ENCODE data around the gene ZNRF2. TPM values are rescaled to one million over a fixed set of nuclear protein-coding genes. Genes with fewer than 3 reads are reported as not detected.

The ZNRF2 gene
- total RNA-seq, 4 donors from 2014 or later: 31.4 to 42.5 (median 39.2) TPM

DNA sequence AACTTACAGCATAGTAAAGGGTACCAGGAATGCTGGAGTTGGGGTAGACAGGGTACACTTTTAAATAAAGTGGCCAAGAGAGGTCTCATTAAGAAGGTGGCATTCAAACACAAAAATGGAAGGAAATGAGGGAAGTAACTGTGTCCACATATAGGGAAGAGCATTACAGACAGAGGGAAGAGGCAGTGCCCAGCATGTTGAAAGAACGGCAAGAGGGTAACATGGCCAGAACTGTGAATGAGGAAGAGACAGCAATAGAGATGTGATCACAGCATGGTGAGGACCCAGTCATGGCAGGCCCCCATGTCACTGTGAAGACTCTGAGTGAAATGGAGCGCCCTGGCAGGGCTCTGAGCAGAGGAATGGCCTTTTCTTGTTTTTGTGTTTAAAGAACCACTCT, 35.1 kb upstream of the ZNRF2 start:
- WGBS, 2 donors: 79 to 95% methylated on average over 2 of the region's 2 CpGs
- TF ChIP-seq, protein P1, sequence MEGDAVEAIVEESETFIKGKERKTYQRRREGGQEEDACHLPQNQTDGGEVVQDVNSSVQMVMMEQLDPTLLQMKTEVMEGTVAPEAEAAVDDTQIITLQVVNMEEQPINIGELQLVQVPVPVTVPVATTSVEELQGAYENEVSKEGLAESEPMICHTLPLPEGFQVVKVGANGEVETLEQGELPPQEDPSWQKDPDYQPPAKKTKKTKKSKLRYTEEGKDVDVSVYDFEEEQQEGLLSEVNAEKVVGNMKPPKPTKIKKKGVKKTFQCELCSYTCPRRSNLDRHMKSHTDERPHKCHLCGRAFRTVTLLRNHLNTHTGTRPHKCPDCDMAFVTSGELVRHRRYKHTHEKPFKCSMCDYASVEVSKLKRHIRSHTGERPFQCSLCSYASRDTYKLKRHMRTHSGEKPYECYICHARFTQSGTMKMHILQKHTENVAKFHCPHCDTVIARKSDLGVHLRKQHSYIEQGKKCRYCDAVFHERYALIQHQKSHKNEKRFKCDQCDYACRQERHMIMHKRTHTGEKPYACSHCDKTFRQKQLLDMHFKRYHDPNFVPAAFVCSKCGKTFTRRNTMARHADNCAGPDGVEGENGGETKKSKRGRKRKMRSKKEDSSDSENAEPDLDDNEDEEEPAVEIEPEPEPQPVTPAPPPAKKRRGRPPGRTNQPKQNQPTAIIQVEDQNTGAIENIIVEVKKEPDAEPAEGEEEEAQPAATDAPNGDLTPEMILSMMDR (IDR thresholded peaks at IDR 0.05): no peak
- peak in 1 of 2 donors; percentile 10 for TF ChIP-seq EP300 (IDR thresholded peaks at IDR 0.05)

DNA sequence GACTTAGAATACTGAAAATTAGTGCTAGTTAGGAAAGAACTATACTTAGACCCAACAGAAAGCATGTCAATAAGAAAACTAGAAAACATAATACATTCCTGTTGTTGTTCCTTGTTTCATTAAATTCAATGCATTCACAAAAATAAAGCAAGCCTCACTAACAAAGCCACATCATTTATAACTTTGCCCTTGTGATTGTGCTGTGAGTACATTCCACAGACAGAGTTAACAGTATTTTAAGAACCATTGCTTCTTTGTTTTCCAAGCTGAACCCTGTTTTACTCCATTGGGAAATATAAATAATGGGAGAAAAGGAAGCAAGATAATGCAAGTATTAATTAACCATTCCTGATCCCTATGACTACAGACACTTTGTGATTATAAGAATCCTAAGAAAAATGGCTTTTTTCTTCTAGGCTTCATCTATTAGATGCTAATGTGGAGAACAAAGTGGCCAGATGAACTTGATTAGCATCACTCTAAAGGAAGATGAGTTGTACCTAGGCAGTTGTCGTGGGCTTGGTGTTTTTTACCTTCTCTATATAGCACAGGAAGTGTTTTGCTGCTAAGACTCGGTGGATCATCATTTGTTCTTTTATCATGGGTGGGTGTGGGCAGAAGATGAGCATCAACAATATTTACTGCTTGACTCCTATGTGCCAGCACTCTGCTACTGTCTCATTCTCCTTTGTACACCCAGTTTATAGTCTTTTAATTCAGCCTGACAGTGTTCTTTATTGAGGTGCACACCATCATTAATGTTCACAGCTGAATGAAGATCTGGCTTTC, 34.2 kb upstream of the ZNRF2 start:
- H3K27me3 ChIP-seq: no peaks in the 10 kb centered on the region
- H3K4me1 ChIP-seq: peaks cover 0 to 60% (median 18%) of the 10 kb centered on the region in 4 donors
- H3K36me3 ChIP-seq: no peaks in the 10 kb centered on the region
- WGBS, 2 donors: 46 to 60% methylated on average over 2 of the region's 2 CpGs
- peak overlapping the region in 2 of 4 donors; percentile 59 to 74 for H3K27ac ChIP-seq
- H3K4me3 ChIP-seq: no peak overlapping the region
- DNase-seq (ENCODE audit: low spot score in 2 of 2): no peak
- no peaks in the 10 kb centered on the region for H3K9me3 ChIP-seq
- TF ChIP-seq EP300 (IDR thresholded peaks at IDR 0.05) (no peak), POLR2A (IDR thresholded peaks at IDR 0.05) (no peak)
- TF ChIP-seq, protein P1 (IDR thresholded peaks at IDR 0.05): no peak

More for the DNA sequence above, 35.1 kb upstream of the ZNRF2 start:
- peak overlapping the region in 2 of 4 donors; percentile 59 to 74 for H3K27ac ChIP-seq
- H3K27me3 ChIP-seq: no peaks in the 10 kb centered on the region
- no peak overlapping the region for H3K4me3 ChIP-seq
- no peaks in the 10 kb centered on the region for H3K9me3 ChIP-seq
- peaks cover 0 to 52% (median 18%) of the 10 kb centered on the region in 4 donors for H3K4me1 ChIP-seq
- no peaks in the 10 kb centered on the region for H3K36me3 ChIP-seq
- DNase-seq (ENCODE audit: low spot score in 2 of 2): no peak

DNA sequence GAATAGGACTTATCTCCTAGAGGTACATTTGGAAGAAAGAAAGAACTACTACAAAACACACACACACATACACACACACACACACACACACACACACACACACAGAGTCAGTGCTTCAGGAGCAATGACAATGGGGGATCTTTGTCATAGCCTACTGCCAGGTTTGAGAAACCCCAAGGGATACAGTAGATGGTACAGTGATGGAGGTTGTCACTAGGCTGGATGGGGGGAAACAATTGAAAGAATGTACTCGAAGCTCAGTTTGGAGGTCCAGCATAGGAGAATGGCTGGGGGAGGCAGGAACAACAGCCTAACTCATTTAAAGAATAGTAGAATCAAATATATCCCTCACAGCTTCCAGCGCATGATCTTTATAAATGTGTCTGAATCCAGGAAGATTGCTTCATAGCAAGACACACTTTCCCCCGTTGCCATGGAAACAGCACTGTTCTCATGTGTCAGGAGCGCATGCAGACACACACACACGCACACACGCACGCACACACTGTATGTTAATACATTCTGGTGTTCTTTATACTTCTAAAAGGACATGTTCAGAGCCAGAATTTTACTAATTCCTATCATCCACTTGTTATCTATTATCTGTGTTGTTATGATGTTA, 32.6 kb upstream of the ZNRF2 start:
- no peak for DNase-seq (ENCODE audit: low spot score in 2 of 2)
- TF ChIP-seq POLR2A (IDR thresholded peaks at IDR 0.05): no peak
- no peak overlapping the region for H3K27ac ChIP-seq
- H3K36me3 ChIP-seq: no peaks in the 10 kb centered on the region
- H3K4me1 ChIP-seq: peaks cover 0 to 60% (median 18%) of the 10 kb centered on the region in 4 donors
- WGBS, 2 donors: 92% methylated on average over 7 of the region's 7 CpGs
- H3K27me3 ChIP-seq: no peaks in the 10 kb centered on the region
- H3K9me3 ChIP-seq: no peaks in the 10 kb centered on the region
- no peak overlapping the region for H3K4me3 ChIP-seq

DNA sequence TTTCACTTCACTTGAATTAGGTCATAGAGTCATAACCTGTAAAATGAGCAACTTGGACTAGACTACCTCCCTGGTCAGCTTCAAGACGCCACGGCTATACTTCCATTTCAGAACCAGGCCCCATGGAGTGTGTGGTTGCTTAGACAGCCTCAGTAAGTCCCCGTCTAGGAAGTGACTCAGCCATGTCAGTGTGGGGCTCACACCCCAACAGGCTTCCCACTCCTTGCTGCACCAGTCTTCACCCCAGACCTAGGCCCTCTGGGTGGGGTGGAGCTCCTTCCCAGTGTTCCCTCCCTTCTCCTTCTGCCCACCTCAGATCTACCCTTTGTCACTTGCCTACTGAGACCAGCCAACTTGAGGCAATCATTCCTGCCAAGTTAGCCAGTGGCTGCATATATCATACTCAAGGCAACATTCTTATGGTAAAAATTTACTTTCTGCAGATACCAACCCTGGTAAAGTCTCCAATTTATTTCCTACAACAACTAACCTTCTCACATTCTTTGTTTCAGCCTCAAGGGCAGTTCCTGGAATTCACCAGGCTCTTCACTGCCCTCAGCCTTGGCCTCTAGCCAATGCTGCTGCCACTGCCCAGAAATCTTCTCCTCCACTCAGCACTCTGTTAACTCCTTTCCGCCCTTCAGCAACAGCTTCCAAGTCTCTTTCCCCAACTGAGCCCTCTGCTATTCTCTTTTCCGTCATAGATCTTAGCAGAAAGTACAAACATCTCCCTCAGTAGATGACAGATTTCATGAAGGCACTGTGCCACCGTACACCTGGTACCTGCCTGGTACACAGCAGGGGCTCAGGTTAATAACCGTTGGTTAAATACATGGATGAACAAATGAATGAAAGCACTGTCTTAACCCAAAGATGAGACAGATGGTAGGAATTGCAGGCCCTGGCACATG, 31.3 kb upstream of the ZNRF2 start:
- Histone ChIP-seq H3K27me3 (no peaks in the 10 kb centered on the region), H3K36me3 (no peaks in the 10 kb centered on the region), H3K9me3 (no peaks in the 10 kb centered on the region), H3K4me3 (no peak overlapping the region), H3K27ac (peak overlapping the region; percentile 4 to 58 (median 32)), H3K4me1 (peaks cover 0 to 57% (median 14%) of the 10 kb centered on the region in 4 donors)
- WGBS, 2 donors: 50 to 55% methylated on average over 7 of the region's 7 CpGs
- peak in 1 of 2 donors; percentile 26 for DNase-seq (ENCODE audit: low spot score in 2 of 2)
- TF ChIP-seq POLR2A (IDR thresholded peaks at IDR 0.05) (no peak), EP300 (IDR thresholded peaks at IDR 0.05) (no peak)
- TF ChIP-seq, protein P1 (IDR thresholded peaks at IDR 0.05): no peak

- H3K4me1 ChIP-seq: peaks cover 0 to 55% (median 14%) of the 10 kb centered on the region in 4 donors
- peak overlapping the region in 3 of 4 donors; percentile 4 to 58 (median 41) for H3K27ac ChIP-seq
- no peak for TF ChIP-seq EP300 (IDR thresholded peaks at IDR 0.05)
- no peak for TF ChIP-seq POLR2A (IDR thresholded peaks at IDR 0.05)
- TF ChIP-seq, protein P1 (IDR thresholded peaks at IDR 0.05): no peak
- WGBS, 2 donors: 42 to 44% methylated on average over 3 of the region's 3 CpGs
- no peaks in the 10 kb centered on the region for H3K9me3 ChIP-seq
- no peaks in the 10 kb centered on the region for H3K27me3 ChIP-seq
- no peak overlapping the region for H3K4me3 ChIP-seq
- no peaks in the 10 kb centered on the region for H3K36me3 ChIP-seq
- DNase-seq (ENCODE audit: low spot score in 2 of 2): no peak
Observed at GRCh38 chr7:30253796-30254165, 30.6 kb upstream of the ZNRF2 start.

Measured in tibial nerve (tissue), 4 donors.